Transverse colon (tissue), 3 donors: ENCODE results near the gene SULT4A1.

Source experiments
- CTCF ChIP-seq, 5 experiments: fragments of 200-600 bp in 3 of 5; fragments of 450-650 bp in 2 of 5; sonication (generic) in 3 of 5; IDR thresholded peaks; 1 replicate in 2 of 5; 2 replicates in 3 of 5; pipeline ENCODE4 v1.5.1; 2016 to 2017; ENCODE audit warnings: antibody characterized with exemption in 5 of 5, inconsistent platforms in 3 of 5, mild to moderate bottlenecking in 2 of 5, moderate library complexity in 1 of 5
- EP300 ChIP-seq: sonication (generic); formaldehyde crosslinking; IDR thresholded peaks from one replicate; pipeline ENCODE4 v1.6.1; 2017; ENCODE audit warnings: antibody characterized with exemption, low read depth
- POLR2A ChIP-seq: fragments of 450-650 bp; IDR thresholded peaks from one replicate; pipeline ENCODE4 v1.6.1; 2016; ENCODE audit warnings: antibody characterized with exemption, mild to moderate bottlenecking, moderate library complexity

GRCh38 chr22:43847376-43848289 lies 14.7 kb downstream of the SULT4A1 start:
- TF ChIP-seq EP300 (no peak), CTCF (IDR thresholded peaks at IDR 0.05) (no peak), POLR2A (no peak)
